Measurements from ENCODE around the gene VPS37D.

VPS37D gene

GRCh38 chr7:73703757-73704639 is 36.4 kb downstream of the VPS37D start:
- TF ChIP-seq CTCF (IDR thresholded peaks at IDR 0.05; ENCODE audit: low read depth, low read length), result no peak
- DNase-seq (ENCODE audit: extremely low read depth, low read depth), result no peak

GRCh38 chr7:73704640-73705550 is 37.3 kb downstream of the VPS37D start:
- TF ChIP-seq CTCF (IDR thresholded peaks at IDR 0.05; ENCODE audit: low read depth, low read length), result no peak
- DNase-seq (ENCODE audit: extremely low read depth, low read depth), result no peak

- no peak for DNase-seq (ENCODE audit: extremely low read depth, low read depth)
- no peak for TF ChIP-seq CTCF (IDR thresholded peaks at IDR 0.05; ENCODE audit: low read depth, low read length)
Measured at GRCh38 chr7:73705551-73705920, 37.9 kb downstream of the VPS37D start.

- no peak for TF ChIP-seq CTCF (IDR thresholded peaks at IDR 0.05; ENCODE audit: low read depth, low read length)
- DNase-seq (ENCODE audit: extremely low read depth, low read depth), result no peak
Measured at GRCh38 chr7:73706126-73707044, 38.8 kb downstream of the VPS37D start.

GRCh38 chr7:73707045-73707631 is 39.5 kb downstream of the VPS37D start:
- no peak for TF ChIP-seq CTCF (IDR thresholded peaks at IDR 0.05; ENCODE audit: low read depth, low read length)
- no peak for DNase-seq (ENCODE audit: extremely low read depth, low read depth)

- DNase-seq (ENCODE audit: extremely low read depth, low read depth), result no peak
- no peak for TF ChIP-seq CTCF (IDR thresholded peaks at IDR 0.05; ENCODE audit: low read depth, low read length)
Measured at GRCh38 chr7:73708961-73709549, 41.4 kb downstream of the VPS37D start.

All from AG09319 (cell line).